ENCODE measurements around the gene TMEM60.

The TMEM60 gene

GRCh38 chr7:77771901-77772300, 26.3 kb downstream of the TMEM60 start:
- no peak for DNase-seq (ENCODE audit: low spot score)

- DNase-seq (ENCODE audit: low spot score), result no peak
These were observed 27.9 kb downstream of the TMEM60 start for GRCh38 chr7:77770316-77770715.

- no peak for DNase-seq (ENCODE audit: low spot score)
These were observed 31.2 kb downstream of the TMEM60 start for GRCh38 chr7:77766801-77767605.

DNA sequence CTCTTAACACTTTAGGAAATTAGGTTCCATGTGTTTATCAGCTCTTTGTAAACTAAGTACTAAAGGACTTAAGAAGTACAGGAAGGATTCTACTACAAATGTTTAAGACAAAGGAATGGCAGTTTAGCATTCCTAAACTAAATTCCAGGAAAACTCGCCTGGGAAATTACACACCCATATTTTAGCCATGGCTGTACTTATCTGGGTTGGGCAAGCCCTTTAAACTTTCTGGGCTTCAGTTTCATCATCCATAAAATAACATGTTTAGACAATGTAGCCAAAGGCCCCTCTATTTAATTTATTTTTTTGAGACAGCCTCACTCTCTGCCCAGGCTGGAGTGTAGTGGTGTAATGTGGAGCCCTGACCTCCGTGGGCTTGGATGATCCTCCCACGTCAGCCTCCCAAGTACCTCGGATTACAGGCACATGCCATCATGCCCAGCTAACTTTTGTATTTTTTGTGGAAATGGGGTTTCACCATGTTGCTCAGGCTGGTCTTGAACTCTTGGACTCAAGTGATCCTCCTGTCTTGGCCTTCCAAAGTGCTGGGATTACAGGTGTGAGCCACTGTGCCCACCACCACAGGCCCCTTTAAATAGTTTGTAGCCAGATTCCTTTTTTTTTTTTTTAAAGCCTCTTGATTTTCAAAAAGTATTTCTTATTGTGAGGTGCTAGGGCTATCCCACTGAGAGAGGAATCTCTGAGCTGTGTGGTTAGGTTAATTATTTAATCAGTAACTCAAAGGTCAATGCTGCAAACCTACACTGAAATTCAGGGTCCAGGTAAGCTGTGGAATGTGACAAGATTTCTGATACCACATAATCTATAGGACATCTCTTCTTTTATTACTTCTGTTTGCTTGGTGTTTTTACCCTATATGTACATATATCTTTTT, 32.1 kb downstream of the TMEM60 start:
- DNase-seq (ENCODE audit: low spot score), result peak; percentile 27

DNA sequence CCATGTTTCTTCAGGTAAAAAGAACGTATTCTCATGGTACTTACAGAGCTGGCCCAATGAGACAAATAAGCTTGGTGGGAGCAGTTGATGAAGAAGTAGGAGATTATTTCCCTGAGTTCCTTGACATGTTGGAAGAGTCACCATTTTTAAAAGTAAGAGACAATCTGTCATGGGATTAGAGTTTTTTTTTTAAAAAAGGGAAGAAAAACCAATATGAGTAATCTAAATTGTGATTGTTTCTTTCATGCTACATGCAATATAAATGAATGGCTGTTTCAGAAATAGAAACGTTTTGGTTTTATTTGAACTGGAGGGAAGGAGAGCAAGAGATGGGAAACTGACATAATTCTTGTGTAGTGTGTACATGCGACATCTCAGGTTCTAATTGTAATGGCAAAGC, 32.8 kb downstream of the TMEM60 start:
- no peak for DNase-seq (ENCODE audit: low spot score)

DNA sequence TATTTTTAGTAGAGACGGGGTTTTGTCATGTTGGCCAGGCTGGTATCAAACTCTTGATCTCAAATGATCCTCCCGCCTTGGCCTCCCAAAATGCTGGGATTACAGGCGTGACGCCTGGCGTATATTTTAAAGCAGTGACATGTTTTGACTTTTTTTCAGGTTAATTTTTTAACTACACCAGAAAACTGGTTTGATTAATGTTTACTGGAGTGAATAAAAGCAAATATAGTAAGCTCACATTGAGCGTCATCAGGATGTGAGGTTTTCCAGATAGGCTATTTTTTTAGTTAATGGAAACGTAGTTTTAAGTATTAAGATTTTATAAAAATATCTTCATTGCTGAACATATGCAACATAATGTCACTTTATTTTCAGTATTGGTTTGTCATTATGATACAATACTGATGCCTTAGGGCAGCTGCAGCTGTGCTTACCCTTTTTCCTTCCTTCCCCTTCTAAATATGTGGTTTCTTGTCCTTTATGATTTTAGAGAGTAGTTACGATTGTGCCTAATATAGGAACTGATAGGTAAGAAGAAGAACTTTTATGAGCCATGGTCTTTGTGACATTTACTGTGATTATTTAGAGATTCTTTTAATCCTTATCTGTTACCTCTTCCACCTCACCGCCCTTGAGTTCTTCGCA, 37.3 kb downstream of the TMEM60 start:
- no peak for DNase-seq (ENCODE audit: low spot score)

DNA sequence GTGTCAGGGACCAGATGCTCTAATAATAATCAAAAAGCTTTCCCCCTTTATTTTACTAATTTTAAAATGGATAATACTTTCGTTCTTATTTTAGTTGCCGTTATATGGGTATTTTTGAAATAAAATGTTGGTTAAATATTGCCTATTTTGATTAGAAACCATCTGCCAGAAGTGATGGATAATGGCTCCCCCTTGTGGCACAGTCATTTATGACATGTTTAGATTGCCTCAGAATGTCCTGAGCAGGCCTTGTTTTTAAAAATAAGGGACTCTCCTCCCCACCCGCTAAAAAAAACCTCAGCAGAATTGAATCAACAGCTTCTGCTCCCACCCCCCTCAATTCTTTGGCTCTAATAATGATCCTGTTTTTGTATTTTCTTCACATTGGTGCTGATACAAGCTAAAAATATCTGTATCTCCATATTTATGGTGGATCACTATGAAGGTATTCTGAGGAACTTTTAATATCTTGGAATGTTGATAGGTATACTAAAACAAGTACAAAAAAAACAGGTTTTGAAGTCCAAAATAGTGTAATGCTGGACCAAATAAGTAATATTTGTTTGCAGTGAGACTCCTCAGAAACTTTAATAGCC, 38.8 kb downstream of the TMEM60 start:
- DNase-seq (ENCODE audit: low spot score), result peak; percentile 24

DNA sequence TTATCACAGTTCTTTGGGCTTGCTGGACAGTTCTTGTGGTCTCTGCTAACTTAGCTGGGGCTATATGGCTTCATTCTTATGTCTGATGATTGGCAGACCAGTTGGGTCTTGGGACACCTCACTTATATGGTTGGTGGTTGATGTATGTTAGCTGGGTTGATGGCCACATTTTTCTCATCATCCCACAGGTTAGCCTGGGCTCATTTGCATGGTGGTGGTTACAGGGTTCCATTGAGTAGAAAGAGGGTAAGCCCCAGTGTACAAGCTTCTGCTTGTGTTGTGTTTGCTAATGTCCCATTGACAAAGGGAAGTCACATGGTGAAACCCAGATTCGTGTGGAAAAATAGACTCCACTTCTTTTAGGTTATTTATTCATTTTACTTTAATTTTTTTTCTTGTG, 40.6 kb downstream of the TMEM60 start:
- no peak for DNase-seq (ENCODE audit: low spot score)

GRCh38 chr7:77753173-77753572, 45.1 kb downstream of the TMEM60 start:
- DNase-seq (ENCODE audit: low spot score), result no peak

DNA sequence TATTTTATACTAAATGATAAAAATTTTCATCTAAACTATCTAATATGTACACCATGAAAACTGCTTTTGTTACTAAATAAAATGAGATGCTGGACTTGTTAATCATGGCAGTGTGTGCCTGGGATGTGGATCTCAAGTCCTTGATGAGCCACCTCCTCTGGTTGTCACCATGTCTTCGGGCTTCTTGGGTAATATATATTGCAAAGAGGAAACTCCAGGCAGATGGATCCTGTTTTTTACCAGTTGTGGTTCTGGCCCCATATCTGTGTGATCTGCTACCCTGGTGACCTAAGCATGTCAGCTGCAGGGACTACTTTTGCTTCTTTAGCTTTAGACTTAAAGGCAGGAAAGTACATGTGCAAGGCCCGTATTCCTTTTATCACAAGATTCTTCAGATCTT, 46.2 kb downstream of the TMEM60 start:
- no peak for DNase-seq (ENCODE audit: low spot score)

- no peak for DNase-seq (ENCODE audit: low spot score)
These were observed 50.5 kb downstream of the TMEM60 start for GRCh38 chr7:77747718-77748117.

DNA sequence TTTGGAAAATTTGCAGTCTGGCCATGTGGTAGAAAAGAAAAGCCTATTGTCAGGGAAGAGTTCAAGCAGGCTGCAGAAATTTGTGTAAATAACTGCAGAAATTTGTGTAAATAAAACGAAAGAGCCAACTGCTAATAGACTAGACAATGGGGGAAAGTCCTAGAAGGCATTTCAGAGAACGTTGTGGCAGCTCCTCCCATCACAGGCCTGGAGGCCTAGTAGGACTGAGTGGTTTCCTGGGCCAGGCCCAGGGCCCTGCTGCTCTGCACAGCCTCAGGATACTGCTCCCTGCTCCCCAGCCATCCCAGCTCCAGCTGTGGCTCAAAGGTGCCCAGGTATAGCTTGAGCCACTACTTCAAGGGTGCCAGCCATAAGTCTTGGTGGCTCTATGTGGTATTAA, 51.1 kb downstream of the TMEM60 start:
- DNase-seq (ENCODE audit: low spot score), result no peak

DNA sequence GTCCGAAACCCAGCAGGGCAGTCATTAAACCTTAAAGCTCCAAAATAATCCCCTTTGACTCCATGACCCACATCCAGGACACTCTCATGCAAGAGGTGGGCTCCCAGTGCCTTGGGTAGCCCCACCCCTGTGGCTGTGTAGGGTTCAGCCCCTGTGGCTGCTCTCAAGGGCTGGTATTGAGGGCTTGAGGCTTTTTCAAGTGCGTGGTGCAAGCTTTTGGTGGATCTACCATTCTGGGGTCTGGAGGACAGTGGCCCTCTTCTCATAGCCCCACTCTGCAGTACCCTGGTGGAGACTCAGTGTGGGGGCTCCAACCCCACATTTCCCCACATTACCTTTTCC, 51.4 kb downstream of the TMEM60 start:
- DNase-seq (ENCODE audit: low spot score), result no peak

- no peak for DNase-seq (ENCODE audit: low spot score)
These were observed 51.9 kb downstream of the TMEM60 start for GRCh38 chr7:77746164-77746823.

- DNase-seq (ENCODE audit: low spot score), result no peak
These were observed 52.5 kb downstream of the TMEM60 start for GRCh38 chr7:77745746-77746145.
